Glutamatergic neuron (in vitro differentiated cells): ENCODE measurements around the gene ZNHIT6. TPM values are rescaled to one million over a fixed set of nuclear protein-coding genes. Genes with fewer than 3 reads are reported as not detected.
"Not testable (repeated sequence)": the region's sequence is repeated elsewhere in the genome, so short reads cannot be mapped to it uniquely, and the experiment has no call there.

Experiments used
- DNase-seq: peaks from one replicate; pipeline ENCODE4 v3.0.0; 2022
- H3K27ac Mint-ChIP-seq: one replicate; pipeline ENCODE4 v1.8.0; 2020; ENCODE audit warnings: mild to moderate bottlenecking, mixed read lengths, inconsistent platforms; ENCODE audit not compliant: unreplicated experiment
- H3K27me3 Mint-ChIP-seq: one replicate; pipeline ENCODE4 v1.8.0; 2020; ENCODE audit warnings: mild to moderate bottlenecking, moderate library complexity, mixed read lengths, inconsistent platforms; ENCODE audit not compliant: unreplicated experiment
- H3K36me3 Mint-ChIP-seq: one replicate; pipeline ENCODE4 v1.8.0; 2020; ENCODE audit warnings: mild to moderate bottlenecking, mixed read lengths, inconsistent platforms; ENCODE audit not compliant: unreplicated experiment
- H3K4me1 Mint-ChIP-seq: one replicate; pipeline ENCODE4 v1.8.0; 2020; ENCODE audit warnings: mild to moderate bottlenecking, low read depth, mixed read lengths, inconsistent platforms; ENCODE audit not compliant: unreplicated experiment
- H3K4me3 Mint-ChIP-seq: one replicate; pipeline ENCODE4 v1.8.0; 2020; ENCODE audit warnings: mild to moderate bottlenecking, mixed read lengths, inconsistent platforms; ENCODE audit not compliant: unreplicated experiment
- H3K9me3 Mint-ChIP-seq: one replicate; pipeline ENCODE4 v1.8.0; 2020; ENCODE audit warnings: mild to moderate bottlenecking, moderate library complexity, mixed read lengths, inconsistent platforms; ENCODE audit not compliant: unreplicated experiment
- CTCF ChIP-seq: fragments of 200-600 bp; sonication (generic); IDR thresholded peaks from one replicate; pipeline ENCODE4 v1.5.0; 2021; ENCODE audit not compliant: partially characterized antibody, unreplicated experiment
- total RNA-seq: library from RNA; stranded (reverse); fragmentation: NEBNext Ultra II Directional; extraction: Animal tissue kit (Norgen Biotek cat#: 25700); gene quantifications from one replicate; pipeline ENCODE4 v1.2.1, GENCODE V29; 2021; ENCODE audit not compliant: unreplicated experiment

Gene ZNHIT6
- total RNA-seq, 1 donor from 2014 or later: 10.9 TPM

GRCh38 chr1:85743814-85744213 is 35.6 kb upstream of the ZNHIT6 start:
- Mint-ChIP-seq H3K27me3 (no peaks in the 10 kb centered on the region), H3K4me3 (no peak overlapping the region), H3K9me3 (no peaks in the 10 kb centered on the region), H3K36me3 (no peaks in the 10 kb centered on the region), H3K27ac (no peak overlapping the region), H3K4me1 (no peaks in the 10 kb centered on the region)
- DNase-seq: no peak
- TF ChIP-seq CTCF: no peak

DNA sequence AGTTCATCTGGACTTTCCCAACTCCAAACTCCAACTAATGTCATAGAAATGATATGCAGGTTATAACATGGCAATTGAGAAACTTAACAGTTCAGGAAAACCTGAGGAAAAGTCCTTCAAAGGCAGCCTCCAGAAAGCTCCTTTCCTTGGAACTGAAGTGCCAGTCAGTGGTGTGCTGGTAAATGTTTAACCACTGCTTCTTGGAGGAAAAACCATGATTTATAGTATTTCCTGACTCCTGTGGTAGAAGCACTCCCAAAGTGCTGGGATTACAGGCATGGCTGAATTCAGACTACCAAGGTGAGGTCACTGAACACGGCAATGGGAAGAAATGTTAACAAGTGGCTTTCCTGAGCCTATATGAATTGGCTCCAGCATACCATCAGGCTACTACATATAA is 26.7 kb upstream of the ZNHIT6 start:
- Mint-ChIP-seq H3K4me1 (no peaks in the 10 kb centered on the region), H3K9me3 (no peaks in the 10 kb centered on the region), H3K36me3 (no peaks in the 10 kb centered on the region), H3K27me3 (no peaks in the 10 kb centered on the region), H3K27ac (no peak overlapping the region), H3K4me3 (no peak overlapping the region)
- no peak for TF ChIP-seq CTCF
- no peak for DNase-seq

DNA sequence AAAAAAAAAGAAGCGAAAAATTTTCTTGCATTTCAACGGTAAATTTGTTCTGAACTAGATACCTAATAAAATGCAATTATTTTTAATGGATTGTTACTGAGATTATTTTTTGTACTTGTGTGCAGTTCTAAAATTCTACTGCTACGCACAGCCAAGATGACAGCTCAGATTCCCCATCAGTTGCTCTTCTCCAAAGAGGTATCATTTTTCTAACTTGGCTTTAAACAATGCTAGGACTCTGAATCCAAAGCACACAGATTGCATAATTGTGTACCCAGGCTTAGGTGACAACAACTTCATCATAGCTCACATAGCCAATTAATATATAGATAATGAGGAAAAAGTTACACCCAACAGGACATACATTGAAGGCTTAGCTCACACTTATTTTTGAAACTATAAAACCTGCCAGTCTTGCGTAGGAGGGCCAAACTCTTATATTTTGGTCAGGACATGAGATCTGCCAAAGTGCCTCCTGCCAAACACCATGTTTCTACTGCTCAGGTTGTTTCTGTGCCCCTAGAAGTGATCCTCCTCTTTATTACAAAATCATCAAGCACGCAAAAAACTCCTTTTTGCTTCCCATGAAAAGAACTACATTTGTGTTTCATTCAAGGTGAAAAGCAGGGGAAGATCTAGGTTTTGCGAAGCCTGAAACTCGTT is 10.6 kb upstream of the ZNHIT6 start:
- H3K27ac Mint-ChIP-seq: no peak overlapping the region
- H3K4me3 Mint-ChIP-seq: no peak overlapping the region
- H3K4me1 Mint-ChIP-seq: no peaks in the 10 kb centered on the region
- H3K27me3 Mint-ChIP-seq: no peaks in the 10 kb centered on the region
- DNase-seq: no peak
- TF ChIP-seq CTCF: no peak
- H3K36me3 Mint-ChIP-seq: peaks cover 4% of the 10 kb centered on the region
- H3K9me3 Mint-ChIP-seq: peaks cover 6% of the 10 kb centered on the region

- not testable (repeated sequence) for H3K4me3 Mint-ChIP-seq, H3K36me3 Mint-ChIP-seq, H3K27ac Mint-ChIP-seq, DNase-seq, H3K9me3 Mint-ChIP-seq, H3K27me3 Mint-ChIP-seq, H3K4me1 Mint-ChIP-seq
These were observed 6.3 kb upstream of the ZNHIT6 start for GRCh38 chr1:85714418-85715114.

- H3K36me3 Mint-ChIP-seq: no peaks in the 10 kb centered on the region
- no peaks in the 10 kb centered on the region for H3K4me1 Mint-ChIP-seq
- H3K27me3 Mint-ChIP-seq: no peaks in the 10 kb centered on the region
- H3K4me3 Mint-ChIP-seq: no peak overlapping the region
- DNase-seq: no peak
- H3K27ac Mint-ChIP-seq: no peak overlapping the region
- no peak for TF ChIP-seq CTCF
- no peaks in the 10 kb centered on the region for H3K9me3 Mint-ChIP-seq
These were observed 595 bp upstream of the ZNHIT6 start for GRCh38 chr1:85708829-85709227.
